ENCODE results near the gene HILPDA.

HILPDA gene

GRCh38 chr7:128422842-128423241 lies 32.8 kb upstream of the HILPDA start:
- no peak for TF ChIP-seq SIN3A (IDR thresholded peaks at IDR 0.05; ENCODE audit: borderline replicate concordance, insufficient read depth, low read length)
- TF ChIP-seq FOXP2 (optimal IDR thresholded peaks at IDR 0.05; ENCODE audit: borderline replicate concordance, extremely low read depth, extremely low read length, insufficient read depth), result no peak
- TF ChIP-seq TAF1 (IDR thresholded peaks at IDR 0.05; ENCODE audit: borderline replicate concordance, insufficient read depth, low read length), result no peak
- no peak for TF ChIP-seq REST (IDR thresholded peaks at IDR 0.05; ENCODE audit: insufficient read depth in 1 of 2, low read depth in 2 of 2, low read length in 2 of 2)
- TF ChIP-seq POLR2AphosphoS5 (IDR thresholded peaks at IDR 0.05; ENCODE audit: low read depth, low read length), result no peak

GRCh38 chr7:128424686-128425275 lies 30.9 kb upstream of the HILPDA start:
- TF ChIP-seq SIN3A (IDR thresholded peaks at IDR 0.05; ENCODE audit: borderline replicate concordance, insufficient read depth, low read length) (no peak), FOXP2 (optimal IDR thresholded peaks at IDR 0.05; ENCODE audit: borderline replicate concordance, extremely low read depth, extremely low read length, insufficient read depth) (no peak), POLR2AphosphoS5 (IDR thresholded peaks at IDR 0.05; ENCODE audit: low read depth, low read length) (no peak)

GRCh38 chr7:128425850-128426249 lies 29.8 kb upstream of the HILPDA start:
- TF ChIP-seq FOXP2 (optimal IDR thresholded peaks at IDR 0.05; ENCODE audit: borderline replicate concordance, extremely low read depth, extremely low read length, insufficient read depth) (no peak), SIN3A (IDR thresholded peaks at IDR 0.05; ENCODE audit: borderline replicate concordance, insufficient read depth, low read length) (no peak), TAF1 (IDR thresholded peaks at IDR 0.05; ENCODE audit: borderline replicate concordance, insufficient read depth, low read length) (no peak), REST (IDR thresholded peaks at IDR 0.05; ENCODE audit: insufficient read depth in 1 of 2, low read depth in 2 of 2, low read length in 2 of 2) (no peak), POLR2AphosphoS5 (IDR thresholded peaks at IDR 0.05; ENCODE audit: low read depth, low read length) (no peak)

GRCh38 chr7:128427289-128427891 lies 28.3 kb upstream of the HILPDA start:
- TF ChIP-seq TAF1 (IDR thresholded peaks at IDR 0.05; ENCODE audit: borderline replicate concordance, insufficient read depth, low read length) (no peak), FOXP2 (optimal IDR thresholded peaks at IDR 0.05; ENCODE audit: borderline replicate concordance, extremely low read depth, extremely low read length, insufficient read depth) (no peak), POLR2AphosphoS5 (IDR thresholded peaks at IDR 0.05; ENCODE audit: low read depth, low read length) (no peak), REST (IDR thresholded peaks at IDR 0.05; ENCODE audit: insufficient read depth in 1 of 2, low read depth in 2 of 2, low read length in 2 of 2) (no peak), SIN3A (IDR thresholded peaks at IDR 0.05; ENCODE audit: borderline replicate concordance, insufficient read depth, low read length) (no peak)

- TF ChIP-seq REST (IDR thresholded peaks at IDR 0.05; ENCODE audit: insufficient read depth in 1 of 2, low read depth in 2 of 2, low read length in 2 of 2) (no peak), POLR2AphosphoS5 (IDR thresholded peaks at IDR 0.05; ENCODE audit: low read depth, low read length) (no peak), SIN3A (IDR thresholded peaks at IDR 0.05; ENCODE audit: borderline replicate concordance, insufficient read depth, low read length) (no peak), TAF1 (IDR thresholded peaks at IDR 0.05; ENCODE audit: borderline replicate concordance, insufficient read depth, low read length) (no peak), FOXP2 (optimal IDR thresholded peaks at IDR 0.05; ENCODE audit: borderline replicate concordance, extremely low read depth, extremely low read length, insufficient read depth) (no peak)
These were observed 25.5 kb upstream of the HILPDA start for GRCh38 chr7:128430207-128430606.
